Measurements from ENCODE around the gene BANP.
"Not testable (repeated sequence)": the region's sequence is repeated elsewhere in the genome, so short reads cannot be mapped to it uniquely, and the experiment has no call there.

BANP gene

GRCh38 chr16:88105574-88106140, 154.4 kb downstream of the BANP start:
- DNase-seq = not testable (repeated sequence)

GRCh38 chr16:88106566-88106965, 155.3 kb downstream of the BANP start:
- not testable (repeated sequence) for DNase-seq

- no peak for DNase-seq
Measured at GRCh38 chr16:88108762-88109161, 157.5 kb downstream of the BANP start.

- not testable (repeated sequence) for DNase-seq
Measured at GRCh38 chr16:88109726-88110621, 158.7 kb downstream of the BANP start.

- not testable (repeated sequence) for DNase-seq
Measured at GRCh38 chr16:88110875-88111494, 159.8 kb downstream of the BANP start.

- not testable (repeated sequence) for DNase-seq
Measured at GRCh38 chr16:88111976-88112375, 160.7 kb downstream of the BANP start.

- DNase-seq = no peak
Measured at GRCh38 chr16:88113545-88114045, 162.4 kb downstream of the BANP start.

- not testable (repeated sequence) for DNase-seq
Measured at GRCh38 chr16:88114541-88115228, 163.5 kb downstream of the BANP start.

- no peak for DNase-seq
Measured at GRCh38 chr16:88116121-88116520, 164.9 kb downstream of the BANP start.

- no peak for DNase-seq
Measured at GRCh38 chr16:88117476-88117868, 166.2 kb downstream of the BANP start.

- no peak for DNase-seq
Measured at GRCh38 chr16:88118376-88118775, 167.1 kb downstream of the BANP start.

- DNase-seq = peak; percentile 89
Measured at GRCh38 chr16:88118852-88119741, 167.9 kb downstream of the BANP start.

- not testable (repeated sequence) for DNase-seq
Measured at GRCh38 chr16:88119881-88120751, 168.9 kb downstream of the BANP start.

GRCh38 chr16:88120812-88121211, 169.6 kb downstream of the BANP start:
- no peak for DNase-seq

GRCh38 chr16:88121391-88121790, 170.2 kb downstream of the BANP start:
- DNase-seq = peak; percentile 46

GRCh38 chr16:88121886-88122580, 170.8 kb downstream of the BANP start:
- DNase-seq = no peak

Measured in fibroblast of skin of back (primary cell).